ENCODE data around the gene CPA3. TPM values are rescaled to one million over a fixed set of nuclear protein-coding genes. Genes with fewer than 3 reads are reported as not detected.

Gene CPA3
- total and polyA plus RNA-seq, 10 of the 15 experiments (the other 5 are each of a cell fraction or from before 2014, with no cell fraction given): not detected

DNA sequence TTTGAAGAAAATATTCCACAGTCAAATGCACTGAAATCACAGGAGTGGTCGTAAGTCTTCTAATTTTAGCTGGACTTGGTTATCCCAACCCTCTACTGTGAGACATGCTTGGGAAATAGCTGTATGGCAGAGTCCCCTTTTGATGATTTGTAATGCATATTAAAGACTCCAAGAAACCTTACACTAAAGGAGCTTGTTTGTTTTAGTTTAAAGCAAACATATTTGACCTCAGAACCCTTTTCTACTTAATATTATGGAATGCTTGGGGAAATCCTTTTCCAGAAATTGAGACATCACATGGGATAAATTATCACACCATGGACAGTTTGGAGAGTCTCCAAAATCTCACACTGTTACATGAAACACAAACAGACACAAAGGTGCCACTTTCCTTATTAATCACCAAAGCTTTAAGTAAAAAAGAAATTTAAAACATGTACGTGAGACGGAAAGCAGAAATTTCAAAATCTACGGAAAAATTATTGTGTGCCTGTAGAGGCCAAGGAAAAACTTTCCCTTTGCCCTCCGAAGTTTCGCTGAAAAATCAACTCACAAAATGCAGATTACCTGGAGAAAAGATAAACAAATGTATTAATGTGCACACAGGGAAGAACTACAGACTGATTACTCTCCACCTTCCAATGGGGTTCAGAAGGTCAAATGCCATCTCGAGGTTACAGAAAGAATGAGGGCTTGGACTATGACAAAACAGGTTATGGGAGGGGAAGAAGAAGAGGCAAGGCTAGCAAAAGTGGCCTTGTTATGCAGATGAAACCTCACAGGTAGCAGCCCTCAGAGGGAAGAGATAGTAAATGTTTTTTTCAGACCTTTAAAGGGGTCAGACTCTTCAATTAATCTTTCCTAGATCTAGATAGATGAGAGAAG, 44.5 kb upstream of the CPA3 start:
- ATAC-seq (no peak), DNase-seq (ENCODE audit: low read depth, low spot score) (no peak), FAIRE-seq (no peak)
- H3K9ac ChIP-seq (ENCODE audit: control insufficient read depth, insufficient read depth, low read length): no peak overlapping the region
- CTCF ChIA-PET: no interaction called here
- no peaks in the 10 kb centered on the region for H3K79me2 ChIP-seq (ENCODE audit: control insufficient read depth, insufficient read depth, low read length)
- in situ Hi-C loops (cut with MboI): no loop called here
- H3K4me1 ChIP-seq (ENCODE audit: control insufficient read depth, insufficient read depth, low read length): no peaks in the 10 kb centered on the region
- TF ChIP-seq SMC3 (IDR thresholded peaks at IDR 0.05; ENCODE audit: borderline replicate concordance, low read length): no peak
- no peak for TF ChIP-seq HCFC1 (IDR thresholded peaks at IDR 0.05; ENCODE audit: low read length)
- no peak for TF ChIP-seq SIN3A (IDR thresholded peaks at IDR 0.05; ENCODE audit: low read depth, low read length)
- TF ChIP-seq NKRF (conservative IDR thresholded peaks at IDR 0.05): no peak
- TF ChIP-seq, protein P1, sequence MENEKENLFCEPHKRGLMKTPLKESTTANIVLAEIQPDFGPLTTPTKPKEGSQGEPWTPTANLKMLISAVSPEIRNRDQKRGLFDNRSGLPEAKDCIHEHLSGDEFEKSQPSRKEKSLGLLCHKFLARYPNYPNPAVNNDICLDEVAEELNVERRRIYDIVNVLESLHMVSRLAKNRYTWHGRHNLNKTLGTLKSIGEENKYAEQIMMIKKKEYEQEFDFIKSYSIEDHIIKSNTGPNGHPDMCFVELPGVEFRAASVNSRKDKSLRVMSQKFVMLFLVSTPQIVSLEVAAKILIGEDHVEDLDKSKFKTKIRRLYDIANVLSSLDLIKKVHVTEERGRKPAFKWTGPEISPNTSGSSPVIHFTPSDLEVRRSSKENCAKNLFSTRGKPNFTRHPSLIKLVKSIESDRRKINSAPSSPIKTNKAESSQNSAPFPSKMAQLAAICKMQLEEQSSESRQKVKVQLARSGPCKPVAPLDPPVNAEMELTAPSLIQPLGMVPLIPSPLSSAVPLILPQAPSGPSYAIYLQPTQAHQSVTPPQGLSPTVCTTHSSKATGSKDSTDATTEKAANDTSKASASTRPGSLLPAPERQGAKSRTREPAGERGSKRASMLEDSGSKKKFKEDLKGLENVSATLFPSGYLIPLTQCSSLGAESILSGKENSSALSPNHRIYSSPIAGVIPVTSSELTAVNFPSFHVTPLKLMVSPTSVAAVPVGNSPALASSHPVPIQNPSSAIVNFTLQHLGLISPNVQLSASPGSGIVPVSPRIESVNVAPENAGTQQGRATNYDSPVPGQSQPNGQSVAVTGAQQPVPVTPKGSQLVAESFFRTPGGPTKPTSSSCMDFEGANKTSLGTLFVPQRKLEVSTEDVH (IDR thresholded peaks at IDR 0.05; ENCODE audit: low read depth, partially characterized antibody): no peak
- TF ChIP-seq POLR2A (IDR thresholded peaks at IDR 0.05; ENCODE audit: low read depth, low read length): no peak
- TF ChIP-seq POU2F2 (IDR thresholded peaks at IDR 0.05; ENCODE audit: borderline replicate concordance, low read depth, low read length): no peak
- no peak for TF ChIP-seq JUND (IDR thresholded peaks at IDR 0.05; ENCODE audit: low read depth, low read length)
- TF ChIP-seq ATF7 (IDR thresholded peaks at IDR 0.05; ENCODE audit: low read depth): no peak
- TF ChIP-seq CREB1 (IDR thresholded peaks at IDR 0.05; ENCODE audit: low read depth): no peak
- TF ChIP-seq SUZ12 (IDR thresholded peaks at IDR 0.05; ENCODE audit: unreplicated experiment): no peak
- TF ChIP-seq MEF2B (IDR thresholded peaks at IDR 0.05; ENCODE audit: partially characterized antibody, poor library complexity, severe bottlenecking): no peak
- no peak for TF ChIP-seq ESRRA (IDR thresholded peaks at IDR 0.05; ENCODE audit: low read length)
- TF ChIP-seq, protein P2, sequence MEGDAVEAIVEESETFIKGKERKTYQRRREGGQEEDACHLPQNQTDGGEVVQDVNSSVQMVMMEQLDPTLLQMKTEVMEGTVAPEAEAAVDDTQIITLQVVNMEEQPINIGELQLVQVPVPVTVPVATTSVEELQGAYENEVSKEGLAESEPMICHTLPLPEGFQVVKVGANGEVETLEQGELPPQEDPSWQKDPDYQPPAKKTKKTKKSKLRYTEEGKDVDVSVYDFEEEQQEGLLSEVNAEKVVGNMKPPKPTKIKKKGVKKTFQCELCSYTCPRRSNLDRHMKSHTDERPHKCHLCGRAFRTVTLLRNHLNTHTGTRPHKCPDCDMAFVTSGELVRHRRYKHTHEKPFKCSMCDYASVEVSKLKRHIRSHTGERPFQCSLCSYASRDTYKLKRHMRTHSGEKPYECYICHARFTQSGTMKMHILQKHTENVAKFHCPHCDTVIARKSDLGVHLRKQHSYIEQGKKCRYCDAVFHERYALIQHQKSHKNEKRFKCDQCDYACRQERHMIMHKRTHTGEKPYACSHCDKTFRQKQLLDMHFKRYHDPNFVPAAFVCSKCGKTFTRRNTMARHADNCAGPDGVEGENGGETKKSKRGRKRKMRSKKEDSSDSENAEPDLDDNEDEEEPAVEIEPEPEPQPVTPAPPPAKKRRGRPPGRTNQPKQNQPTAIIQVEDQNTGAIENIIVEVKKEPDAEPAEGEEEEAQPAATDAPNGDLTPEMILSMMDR (IDR thresholded peaks at IDR 0.05 in 2 of 3, conservative IDR thresholded peaks at IDR 0.05 in 1 of 3; ENCODE audit: control insufficient read depth in 2 of 3, extremely low read depth in 1 of 3, insufficient read depth in 1 of 3, low read depth in 3 of 3, low read length in 3 of 3): no peak
- no peaks in the 10 kb centered on the region for H3K36me3 ChIP-seq (ENCODE audit: control insufficient read depth in 2 of 2, insufficient read depth in 2 of 2, low read length in 1 of 2)
- WGBS (ENCODE audit: insufficient coverage, insufficient replicate concordance, low lambda C conversion rate, missing lambda C conversion rate): 28% methylated on average over 7 of the region's 7 CpGs
- RAD21 ChIA-PET (ENCODE audit: unreplicated experiment): no interaction called here
- H4K20me1 ChIP-seq (ENCODE audit: control insufficient read depth, insufficient read depth): no peaks in the 10 kb centered on the region
- H3K27ac ChIP-seq (ENCODE audit: control insufficient read depth, insufficient read depth): no peak overlapping the region
- no TSS peak for BruUV-seq (replicated peaks)
- no peak overlapping the region for H3K4me3 ChIP-seq
- POLR2A ChIA-PET: no interaction called here
- H2AFZ ChIP-seq (ENCODE audit: control insufficient read depth, low read depth, low read length): no peak overlapping the region
- intact Hi-C loops (cut with micrococcal nuclease; ENCODE audit: unreplicated experiment): no loop called here
- SMC1A ChIA-PET (ENCODE audit: uncharacterized antibody, unreplicated experiment): no interaction called here
- no peaks in the 10 kb centered on the region; a peak in 2 of 4 replicates for H3K27me3 ChIP-seq (replicated peaks in 1 of 2; ENCODE audit: control insufficient read depth in 2 of 2, insufficient read depth in 2 of 2, low read length in 1 of 2)
- no peaks in the 10 kb centered on the region for H3K9me3 ChIP-seq (replicated peaks; ENCODE audit: control insufficient read depth, insufficient read depth, low read length)
- H3K4me2 ChIP-seq (ENCODE audit: control insufficient read depth, insufficient read depth): no peak overlapping the region
